T-helper 17 cell (primary cell): ENCODE data around the gene GUCY2D. TPM values are rescaled to one million over a fixed set of nuclear protein-coding genes. Genes with fewer than 3 reads are reported as not detected.

ENCODE experiments used
- ATAC-seq: fragments of 150-1000 bp; cut with Tn5 transposase; 2 replicates; pipeline ENCODE4 v1.10.0; 2021; ENCODE audit warnings: mild to moderate bottlenecking, moderate library complexity
- DNase-seq, 3 donors: peaks; one replicate each; pipeline versions ENCODE4 v3.0.0 to v3.0.0-alpha.2; 2020 to 2021
- H3K9me3 ChIP-seq: one replicate; pipeline ENCODE4 v1.7.0; 2013; ENCODE audit warnings: low read length, mild to moderate bottlenecking; ENCODE audit not compliant: control insufficient read depth, poor library complexity, severe bottlenecking
- H3K27ac Mint-ChIP-seq: one replicate; pipeline ENCODE4 v1.8.0; 2022; ENCODE audit warnings: mild to moderate bottlenecking, moderate library complexity, mixed read lengths
- H3K27me3 Mint-ChIP-seq: one replicate; pipeline ENCODE4 v1.8.0; 2022; ENCODE audit warnings: mixed read lengths
- H3K36me3 Mint-ChIP-seq: one replicate; pipeline ENCODE4 v1.8.0; 2022; ENCODE audit warnings: low read depth, mixed read lengths
- H3K4me1 Mint-ChIP-seq: one replicate; pipeline ENCODE4 v1.8.0; 2022; ENCODE audit warnings: mild to moderate bottlenecking, mixed read lengths
- H3K4me3 Mint-ChIP-seq: one replicate; pipeline ENCODE4 v1.8.0; 2022; ENCODE audit warnings: mild to moderate bottlenecking, moderate library complexity, mixed read lengths
- total RNA-seq, 4 donors: library from RNA in 2 of 4; stranded (reverse) in 2 of 4; gene quantifications; one replicate each; pipeline ENCODE4 v1.2.3 and lab custom pipeline; 2022 to 2026

GUCY2D gene
- total RNA-seq, 2 donors from 2014 or later, result 0.08 TPM; not detected in 1

GRCh38 chr17:8046929-8047768 is 44.7 kb downstream of the GUCY2D start:
- H3K4me3 Mint-ChIP-seq, result no peak overlapping the region
- no peak for DNase-seq
- peaks cover 4% of the 10 kb centered on the region for H3K36me3 Mint-ChIP-seq
- H3K27ac Mint-ChIP-seq, result no peak overlapping the region
- H3K4me1 Mint-ChIP-seq, result peaks cover 4% of the 10 kb centered on the region
- H3K27me3 Mint-ChIP-seq, result peaks cover 31% of the 10 kb centered on the region
- no peak for ATAC-seq
- no peaks in the 10 kb centered on the region for H3K9me3 ChIP-seq

GRCh38 chr17:8047769-8048110 is 45.3 kb downstream of the GUCY2D start:
- Mint-ChIP-seq H3K36me3 (peaks cover 4% of the 10 kb centered on the region), H3K27me3 (peaks cover 31% of the 10 kb centered on the region), H3K4me3 (no peak overlapping the region), H3K4me1 (peaks cover 4% of the 10 kb centered on the region), H3K27ac (no peak overlapping the region)
- H3K9me3 ChIP-seq, result no peaks in the 10 kb centered on the region
- no peak for ATAC-seq
- DNase-seq, result no peak

- H3K9me3 ChIP-seq, result no peaks in the 10 kb centered on the region
- H3K4me3 Mint-ChIP-seq, result no peak overlapping the region
- H3K27me3 Mint-ChIP-seq, result peaks cover 26% of the 10 kb centered on the region
- no peak for ATAC-seq
- no peak for DNase-seq
- H3K27ac Mint-ChIP-seq, result no peak overlapping the region
- H3K36me3 Mint-ChIP-seq, result peaks cover 4% of the 10 kb centered on the region
- H3K4me1 Mint-ChIP-seq, result peaks cover 2% of the 10 kb centered on the region
These were observed 45.8 kb downstream of the GUCY2D start for GRCh38 chr17:8048236-8048635.

GRCh38 chr17:8048736-8049135 is 46.3 kb downstream of the GUCY2D start:
- H3K36me3 Mint-ChIP-seq, result peaks cover 2% of the 10 kb centered on the region

GRCh38 chr17:8051831-8052230 is 49.4 kb downstream of the GUCY2D start:
- ATAC-seq, result no peak
- DNase-seq, result no peak
- Mint-ChIP-seq H3K27me3 (peaks cover 20% of the 10 kb centered on the region), H3K36me3 (peaks cover 2% of the 10 kb centered on the region), H3K4me1 (peaks cover 4% of the 10 kb centered on the region), H3K4me3 (no peak overlapping the region), H3K27ac (no peak overlapping the region)
- H3K9me3 ChIP-seq, result no peaks in the 10 kb centered on the region

More at GRCh38 chr17:8048736-8049135, 46.3 kb downstream of the GUCY2D start:
- no peak overlapping the region for H3K27ac Mint-ChIP-seq
- no peak for DNase-seq
- H3K9me3 ChIP-seq, result no peaks in the 10 kb centered on the region
- peaks cover 2% of the 10 kb centered on the region for H3K4me1 Mint-ChIP-seq
- peaks cover 21% of the 10 kb centered on the region for H3K27me3 Mint-ChIP-seq
- no peak overlapping the region for H3K4me3 Mint-ChIP-seq
- ATAC-seq, result no peak

GRCh38 chr17:8052256-8053252 is 50.1 kb downstream of the GUCY2D start:
- H3K36me3 Mint-ChIP-seq, result peaks cover 2% of the 10 kb centered on the region
- peaks cover 26% of the 10 kb centered on the region for H3K27me3 Mint-ChIP-seq
- H3K9me3 ChIP-seq, result no peaks in the 10 kb centered on the region
- DNase-seq (no peak), ATAC-seq (no peak)
- H3K4me3 Mint-ChIP-seq, result no peak overlapping the region
- H3K4me1 Mint-ChIP-seq, result peaks cover 7% of the 10 kb centered on the region
- no peak overlapping the region for H3K27ac Mint-ChIP-seq

GRCh38 chr17:8053600-8053999 is 51.2 kb downstream of the GUCY2D start:
- Mint-ChIP-seq H3K4me1 (peaks cover 8% of the 10 kb centered on the region), H3K36me3 (peaks cover under 1% of the 10 kb centered on the region), H3K27ac (peak overlapping the region; percentile 14), H3K27me3 (peaks cover 32% of the 10 kb centered on the region), H3K4me3 (no peak overlapping the region)
- ATAC-seq, result no peak
- H3K9me3 ChIP-seq, result no peaks in the 10 kb centered on the region
- DNase-seq, result no peak

GRCh38 chr17:8055851-8056231 is 53.4 kb downstream of the GUCY2D start:
- ATAC-seq (no peak), DNase-seq (no peak)
- H3K4me3 Mint-ChIP-seq, result no peak overlapping the region
- H3K36me3 Mint-ChIP-seq, result no peaks in the 10 kb centered on the region
- peaks cover 8% of the 10 kb centered on the region for H3K4me1 Mint-ChIP-seq
- H3K27me3 Mint-ChIP-seq, result peaks cover 51% of the 10 kb centered on the region
- no peaks in the 10 kb centered on the region for H3K9me3 ChIP-seq
- no peak overlapping the region for H3K27ac Mint-ChIP-seq

GRCh38 chr17:8056232-8056975 is 54.0 kb downstream of the GUCY2D start:
- H3K4me3 Mint-ChIP-seq, result peak overlapping the region; percentile 25
- no peaks in the 10 kb centered on the region for H3K36me3 Mint-ChIP-seq
- H3K27me3 Mint-ChIP-seq, result peaks cover 57% of the 10 kb centered on the region
- H3K9me3 ChIP-seq, result no peaks in the 10 kb centered on the region
- no peak overlapping the region for H3K27ac Mint-ChIP-seq
- peaks cover 8% of the 10 kb centered on the region for H3K4me1 Mint-ChIP-seq
- no peak for DNase-seq
- no peak for ATAC-seq

- Mint-ChIP-seq H3K27me3 (peaks cover 60% of the 10 kb centered on the region), H3K27ac (no peak overlapping the region), H3K4me1 (peaks cover 8% of the 10 kb centered on the region), H3K36me3 (no peaks in the 10 kb centered on the region), H3K4me3 (peak overlapping the region; percentile 25)
- DNase-seq, result no peak
- ATAC-seq, result no peak
- H3K9me3 ChIP-seq, result no peaks in the 10 kb centered on the region
These were observed 54.7 kb downstream of the GUCY2D start for GRCh38 chr17:8056976-8057625.

- H3K9me3 ChIP-seq, result no peaks in the 10 kb centered on the region
- peaks cover 66% of the 10 kb centered on the region for H3K27me3 Mint-ChIP-seq
- no peak overlapping the region for H3K4me3 Mint-ChIP-seq
- H3K27ac Mint-ChIP-seq, result no peak overlapping the region
- DNase-seq (peak in 1 of 3 donors; percentile 35), ATAC-seq (peak; percentile 96)
- H3K4me1 Mint-ChIP-seq, result peaks cover 11% of the 10 kb centered on the region
- H3K36me3 Mint-ChIP-seq, result no peaks in the 10 kb centered on the region
These were observed 55.3 kb downstream of the GUCY2D start for GRCh38 chr17:8057691-8058114.

GRCh38 chr17:8059131-8059530 is 56.7 kb downstream of the GUCY2D start:
- no peak overlapping the region for H3K27ac Mint-ChIP-seq
- H3K9me3 ChIP-seq, result no peaks in the 10 kb centered on the region
- no peaks in the 10 kb centered on the region for H3K36me3 Mint-ChIP-seq
- H3K4me1 Mint-ChIP-seq, result peaks cover 11% of the 10 kb centered on the region
- ATAC-seq (no peak), DNase-seq (no peak)
- H3K27me3 Mint-ChIP-seq, result peaks cover 75% of the 10 kb centered on the region
- H3K4me3 Mint-ChIP-seq, result peak overlapping the region; percentile 12
